IPS-15b (cell line): ENCODE measurements around the gene DMD.
"Not testable (repeated sequence)": the region's sequence is repeated elsewhere in the genome, so short reads cannot be mapped to it uniquely, and the experiment has no call there.

Experiments used
- H3K27me3 ChIP-seq: one replicate; pipeline ENCODE4 v1.6.1; 2013; ENCODE audit warnings: low read length; ENCODE audit not compliant: control insufficient read depth, insufficient read depth
- H3K36me3 ChIP-seq: one replicate; pipeline ENCODE4 v1.6.1; 2013; ENCODE audit warnings: low read length; ENCODE audit not compliant: control insufficient read depth, insufficient read depth
- H3K4me1 ChIP-seq: one replicate; pipeline ENCODE4 v1.6.1; 2013; ENCODE audit warnings: mild to moderate bottlenecking, low read length; ENCODE audit not compliant: control insufficient read depth, insufficient read depth
- H3K4me3 ChIP-seq: one replicate; pipeline ENCODE4 v1.5.1; 2013; ENCODE audit warnings: low read depth, low read length
- H3K9ac ChIP-seq: one replicate; pipeline ENCODE4 v1.6.1; 2013; ENCODE audit warnings: low read depth, mild to moderate bottlenecking, low read length
- H3K9me3 ChIP-seq: one replicate; pipeline ENCODE4 v1.6.1; 2013; ENCODE audit warnings: mild to moderate bottlenecking, low read length; ENCODE audit not compliant: control insufficient read depth, insufficient read depth

Gene DMD

DNA sequence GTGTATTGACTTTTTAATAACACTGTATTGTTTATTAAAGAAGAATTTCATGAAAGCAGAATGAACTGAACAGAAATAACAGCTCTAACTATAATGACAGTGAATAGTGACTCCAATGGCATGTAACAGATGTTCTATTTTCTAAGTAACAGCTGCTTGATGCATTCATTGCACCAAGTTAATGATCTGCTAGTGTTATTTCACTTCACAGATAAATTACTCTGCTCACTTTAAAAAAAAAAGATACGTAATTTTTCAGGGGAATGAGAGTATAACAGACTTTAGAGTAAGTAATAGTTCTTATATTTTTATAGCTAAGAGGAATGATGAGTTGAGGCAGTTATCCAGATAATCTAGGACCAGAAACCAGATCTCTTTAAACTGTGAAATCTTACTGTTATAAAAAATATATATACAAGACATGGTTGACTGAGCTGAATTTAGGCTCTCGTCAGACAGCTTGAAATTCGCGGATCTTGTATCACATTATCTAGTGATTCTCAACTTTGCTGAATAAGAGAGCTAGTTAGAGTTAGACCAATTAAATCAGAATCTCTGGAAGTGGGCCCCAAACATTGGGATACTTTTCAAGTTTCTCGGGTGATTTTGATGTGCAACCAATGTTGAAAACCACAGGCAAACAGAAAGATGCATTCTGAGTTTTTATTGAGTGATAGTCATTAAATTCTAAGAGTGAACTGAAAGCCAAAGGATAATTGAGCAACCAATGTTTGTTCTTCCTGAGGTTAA is 840.7 kb downstream of the DMD start:
- Histone ChIP-seq H3K9ac (no peak overlapping the region), H3K4me3 (no peak overlapping the region)

GRCh38 chrX:32293962-32294700 is 917.2 kb downstream of the DMD start:
- Histone ChIP-seq H3K9me3 (no peaks in the 10 kb centered on the region), H3K4me1 (no peaks in the 10 kb centered on the region), H3K27me3 (no peaks in the 10 kb centered on the region), H3K9ac (no peak overlapping the region), H3K4me3 (no peak overlapping the region), H3K36me3 (no peaks in the 10 kb centered on the region)

More for the DNA sequence above, 840.7 kb downstream of the DMD start:
- H3K4me1 ChIP-seq, result no peaks in the 10 kb centered on the region
- H3K27me3 ChIP-seq, result no peaks in the 10 kb centered on the region
- H3K9me3 ChIP-seq, result no peaks in the 10 kb centered on the region
- no peaks in the 10 kb centered on the region for H3K36me3 ChIP-seq

- Histone ChIP-seq H3K27me3 (no peaks in the 10 kb centered on the region), H3K36me3 (no peaks in the 10 kb centered on the region), H3K9ac (no peak overlapping the region), H3K4me1 (no peaks in the 10 kb centered on the region), H3K4me3 (no peak overlapping the region), H3K9me3 (no peaks in the 10 kb centered on the region)
Observed at GRCh38 chrX:32289356-32289755, 922.0 kb downstream of the DMD start.

DNA sequence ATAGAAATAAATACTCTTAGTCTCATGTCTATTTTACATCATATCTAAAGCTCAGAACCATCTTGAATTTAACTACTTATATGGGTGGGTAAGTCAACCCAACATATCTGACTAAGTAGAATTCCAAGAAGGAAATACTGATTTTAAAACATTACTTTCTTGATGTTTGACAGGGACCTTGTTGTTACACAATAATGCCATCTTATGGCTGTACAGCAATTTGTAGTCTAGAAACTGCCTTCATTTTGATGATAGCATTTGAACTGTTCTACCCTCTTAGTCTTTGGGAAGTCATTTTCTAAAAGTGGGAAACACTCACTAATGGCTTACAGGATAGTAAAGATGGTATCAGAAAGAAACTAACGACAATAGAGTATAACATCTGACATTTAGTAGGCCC is 929.5 kb downstream of the DMD start:
- no peaks in the 10 kb centered on the region for H3K4me1 ChIP-seq
- H3K4me3 ChIP-seq, result no peak overlapping the region
- no peaks in the 10 kb centered on the region for H3K36me3 ChIP-seq
- H3K9me3 ChIP-seq, result no peaks in the 10 kb centered on the region
- H3K27me3 ChIP-seq, result no peaks in the 10 kb centered on the region
- no peak overlapping the region for H3K9ac ChIP-seq

- Histone ChIP-seq H3K9ac (no peak overlapping the region), H3K27me3 (no peaks in the 10 kb centered on the region), H3K4me1 (no peaks in the 10 kb centered on the region), H3K36me3 (no peaks in the 10 kb centered on the region), H3K4me3 (no peak overlapping the region), H3K9me3 (no peaks in the 10 kb centered on the region)
Observed at GRCh38 chrX:32280921-32281320, 930.4 kb downstream of the DMD start.

DNA sequence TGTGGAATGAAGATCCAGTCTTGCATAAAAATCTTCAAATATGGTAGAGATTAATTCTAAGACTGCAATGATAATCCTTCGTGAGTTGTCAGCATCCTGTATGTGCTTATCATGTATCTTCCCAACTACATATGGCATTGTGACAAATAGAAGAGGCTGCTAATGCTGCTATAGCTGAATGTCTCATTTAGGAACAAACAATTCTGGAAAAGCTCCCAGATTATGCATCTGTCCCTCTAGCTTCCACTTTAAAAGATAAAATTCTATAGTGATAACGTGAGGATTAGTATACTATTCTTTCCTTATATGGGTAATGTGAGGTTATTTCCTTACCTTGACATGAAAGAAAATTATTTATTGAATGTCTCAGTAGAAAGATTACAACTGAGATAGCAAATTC is 930.9 kb downstream of the DMD start:
- H3K27me3 ChIP-seq, result no peaks in the 10 kb centered on the region
- no peaks in the 10 kb centered on the region for H3K4me1 ChIP-seq
- H3K9me3 ChIP-seq, result no peaks in the 10 kb centered on the region
- H3K36me3 ChIP-seq, result no peaks in the 10 kb centered on the region
- H3K9ac ChIP-seq, result no peak overlapping the region
- H3K4me3 ChIP-seq, result no peak overlapping the region

GRCh38 chrX:32276153-32276552 is 935.2 kb downstream of the DMD start:
- Histone ChIP-seq H3K4me1 (no peaks in the 10 kb centered on the region), H3K9me3 (no peaks in the 10 kb centered on the region), H3K9ac (no peak overlapping the region), H3K27me3 (no peaks in the 10 kb centered on the region), H3K4me3 (no peak overlapping the region), H3K36me3 (no peaks in the 10 kb centered on the region)

GRCh38 chrX:32269866-32270265 is 941.5 kb downstream of the DMD start:
- Histone ChIP-seq H3K4me1 (no peaks in the 10 kb centered on the region), H3K36me3 (no peaks in the 10 kb centered on the region), H3K9ac (no peak overlapping the region), H3K27me3 (no peaks in the 10 kb centered on the region), H3K4me3 (no peak overlapping the region), H3K9me3 (no peaks in the 10 kb centered on the region)

DNA sequence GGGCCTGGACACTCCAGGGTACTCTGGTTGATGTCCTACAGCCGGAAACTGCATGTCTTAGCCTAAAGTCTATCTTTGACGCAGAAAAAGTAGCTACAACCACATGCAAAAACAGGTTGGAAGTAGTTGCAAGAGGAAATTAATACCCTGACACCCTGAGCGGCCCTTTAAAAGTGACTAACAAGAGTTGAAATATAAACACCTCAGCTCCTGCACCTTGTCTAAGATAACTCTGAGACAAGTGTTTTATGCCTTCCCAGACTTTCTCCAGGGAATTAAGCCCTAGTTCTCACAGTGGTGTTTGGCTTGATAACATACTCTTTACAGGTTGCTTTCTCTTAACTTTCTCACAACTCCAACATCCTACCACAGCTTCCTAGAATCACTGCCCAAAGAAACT is 943.1 kb downstream of the DMD start:
- H3K27me3 ChIP-seq, result no peaks in the 10 kb centered on the region
- H3K4me3 ChIP-seq, result no peak overlapping the region
- H3K36me3 ChIP-seq, result no peaks in the 10 kb centered on the region
- H3K4me1 ChIP-seq, result no peaks in the 10 kb centered on the region
- no peak overlapping the region for H3K9ac ChIP-seq
- H3K9me3 ChIP-seq, result no peaks in the 10 kb centered on the region

- no peak overlapping the region for H3K9ac ChIP-seq
- H3K9me3 ChIP-seq, result no peaks in the 10 kb centered on the region
- H3K4me1 ChIP-seq, result no peaks in the 10 kb centered on the region
- H3K27me3 ChIP-seq, result no peaks in the 10 kb centered on the region
- H3K4me3 ChIP-seq, result no peak overlapping the region
- H3K36me3 ChIP-seq, result no peaks in the 10 kb centered on the region
Observed at GRCh38 chrX:32267796-32268195, 943.6 kb downstream of the DMD start.

- not testable (repeated sequence) for H3K27me3 ChIP-seq, H3K9ac ChIP-seq
Observed at GRCh38 chrX:32246675-32247074, 964.7 kb downstream of the DMD start.

GRCh38 chrX:32195611-32196010 is 1015.7 kb downstream of the DMD start:
- Histone ChIP-seq H3K27me3 (no peaks in the 10 kb centered on the region), H3K36me3 (no peaks in the 10 kb centered on the region), H3K9ac (no peak overlapping the region), H3K9me3 (no peaks in the 10 kb centered on the region), H3K4me3 (no peak overlapping the region), H3K4me1 (peaks cover 3% of the 10 kb centered on the region)

More at GRCh38 chrX:32246675-32247074, 964.7 kb downstream of the DMD start:
- not testable (repeated sequence) for H3K9me3 ChIP-seq, H3K4me3 ChIP-seq, H3K4me1 ChIP-seq, H3K36me3 ChIP-seq
